Measurements from ENCODE around the gene TBX21. TPM values are rescaled to one million over a fixed set of nuclear protein-coding genes. Genes with fewer than 3 reads are reported as not detected.
A peak's percentile ranks its signal among the peaks of the same experiment; 100 is the strongest.

Gene TBX21
- total RNA-seq, 1 donor from 2014 or later, result not detected

GRCh38 chr17:47776330-47777197, 43.5 kb downstream of the TBX21 start:
- H3K4me3 ChIP-seq (ENCODE audit: low read depth, low read length), result no peak overlapping the region
- no peak for DNase-seq (ENCODE audit: low read depth)
- TF ChIP-seq CTCF (conservative IDR thresholded peaks at IDR 0.05; ENCODE audit: low read depth, low read length), result peak; percentile 76

- no peak for TF ChIP-seq CTCF (conservative IDR thresholded peaks at IDR 0.05; ENCODE audit: low read depth, low read length)
- no peak for DNase-seq (ENCODE audit: low read depth)
- H3K4me3 ChIP-seq (ENCODE audit: low read depth, low read length), result no peak overlapping the region
Measured at GRCh38 chr17:47778184-47778635, 45.2 kb downstream of the TBX21 start.

GRCh38 chr17:47781397-47781796, 48.4 kb downstream of the TBX21 start:
- no peak for TF ChIP-seq CTCF (conservative IDR thresholded peaks at IDR 0.05; ENCODE audit: low read depth, low read length)
- H3K4me3 ChIP-seq (ENCODE audit: low read depth, low read length), result no peak overlapping the region
- no peak for DNase-seq (ENCODE audit: low read depth)

GRCh38 chr17:47785538-47786123, 52.6 kb downstream of the TBX21 start:
- TF ChIP-seq CTCF (conservative IDR thresholded peaks at IDR 0.05; ENCODE audit: low read depth, low read length), result no peak
- DNase-seq (ENCODE audit: low read depth), result no peak
- no peak overlapping the region for H3K4me3 ChIP-seq (ENCODE audit: low read depth, low read length)

GRCh38 chr17:47789611-47790561, 56.9 kb downstream of the TBX21 start:
- peak overlapping the region; percentile 27 for H3K4me3 ChIP-seq (ENCODE audit: low read depth, low read length)
- peak; percentile 48 for TF ChIP-seq CTCF (conservative IDR thresholded peaks at IDR 0.05; ENCODE audit: low read depth, low read length)
- DNase-seq (ENCODE audit: low read depth), result no peak

- no peak for TF ChIP-seq CTCF (conservative IDR thresholded peaks at IDR 0.05; ENCODE audit: low read depth, low read length)
- no peak overlapping the region for H3K4me3 ChIP-seq (ENCODE audit: low read depth, low read length)
- no peak for DNase-seq (ENCODE audit: low read depth)
Measured at GRCh38 chr17:47791025-47791424, 58.0 kb downstream of the TBX21 start.

All from epithelial cell of proximal tubule (primary cell).